ENCODE results near the gene THOC6. TPM values are rescaled to one million over a fixed set of nuclear protein-coding genes. Genes with fewer than 3 reads are reported as not detected.
"Not testable (repeated sequence)": the region's sequence is repeated elsewhere in the genome, so short reads cannot be mapped to it uniquely, and the experiment has no call there.

THOC6 gene
- total RNA-seq, 1 donor from 2014 or later, result 22.2 TPM

- no peak for DNase-seq (ENCODE audit: low read depth in 2 of 2)
These were observed 47.8 kb downstream of the THOC6 start for GRCh38 chr16:3071655-3072054.

- not testable (repeated sequence) for DNase-seq (ENCODE audit: low read depth in 2 of 2)
These were observed 48.3 kb downstream of the THOC6 start for GRCh38 chr16:3072148-3072547.

GRCh38 chr16:3072576-3073263, 48.9 kb downstream of the THOC6 start:
- DNase-seq (ENCODE audit: low read depth in 2 of 2), result not testable (repeated sequence)

GRCh38 chr16:3073448-3073847, 49.6 kb downstream of the THOC6 start:
- no peak for DNase-seq (ENCODE audit: low read depth in 2 of 2)

- no peak for DNase-seq (ENCODE audit: low read depth in 2 of 2)
These were observed 51.2 kb downstream of the THOC6 start for GRCh38 chr16:3074860-3075522.

GRCh38 chr16:3075523-3075915, 51.7 kb downstream of the THOC6 start:
- DNase-seq (ENCODE audit: low read depth in 2 of 2), result no peak

GRCh38 chr16:3075946-3076345, 52.1 kb downstream of the THOC6 start:
- DNase-seq (ENCODE audit: low read depth in 2 of 2), result not testable (repeated sequence)

- no peak for DNase-seq (ENCODE audit: low read depth in 2 of 2)
These were observed 52.7 kb downstream of the THOC6 start for GRCh38 chr16:3076577-3076976.

Other genes starting within 250 kb of the THOC6 start
- gene ELOB, start 246.8 kb upstream of the THOC6 start, total RNA-seq, result 224 and 321 TPM in 2 replicates
- gene PRSS33, start 236.5 kb upstream of the THOC6 start, total RNA-seq, result not detected in 2 replicates
- not detected in 2 replicates for gene PRSS41, start 225.6 kb upstream of the THOC6 start, total RNA-seq
- 0.89 and 1.8 TPM in 2 replicates for gene PRSS21, start 206.8 kb upstream of the THOC6 start, total RNA-seq
- gene ZG16B, start 193.7 kb upstream of the THOC6 start, total RNA-seq, result 0.13 TPM in 1 of 2 replicates, not detected in the other
- not detected in 2 replicates for gene PRSS22, start 165.9 kb upstream of the THOC6 start, total RNA-seq
- gene FLYWCH2, start 140.8 kb upstream of the THOC6 start, total RNA-seq, result 31.5 and 33.1 TPM in 2 replicates
- 19.0 and 26.6 TPM in 2 replicates for gene FLYWCH1, start 112.1 kb upstream of the THOC6 start, total RNA-seq
- not detected in 2 replicates for gene KREMEN2, start 59.8 kb upstream of the THOC6 start, total RNA-seq
- gene PAQR4, start 54.7 kb upstream of the THOC6 start, total RNA-seq, result 4.8 and 7.4 TPM in 2 replicates
- 2.5 and 3.6 TPM in 2 replicates for gene PKMYT1, start 43.6 kb upstream of the THOC6 start, total RNA-seq
- not detected in 2 replicates for gene CLDN9, start 11.1 kb upstream of the THOC6 start, total RNA-seq
- gene CLDN6, start 5.9 kb upstream of the THOC6 start, total RNA-seq, result not detected in 2 replicates
- 39.8 and 50.3 TPM in 2 replicates for gene TNFRSF12A, start 3.7 kb upstream of the THOC6 start, total RNA-seq
- 3.1 and 4.4 TPM in 2 replicates for gene HCFC1R1, start 93 bp upstream of the THOC6 start, total RNA-seq
- not detected in 2 replicates for gene BICDL2, start 12.9 kb downstream of the THOC6 start, total RNA-seq
- gene MMP25, start 22.5 kb downstream of the THOC6 start, total RNA-seq, result under 0.01 and 0.13 TPM in 2 replicates
- 52.0 and 53.5 TPM in 2 replicates for gene IL32, start 41.6 kb downstream of the THOC6 start, total RNA-seq
- gene ZSCAN10, start 75.3 kb downstream of the THOC6 start, total RNA-seq, result not detected in 2 replicates
- gene ZNF205, start 88.6 kb downstream of the THOC6 start, total RNA-seq, result 14.9 and 17.2 TPM in 2 replicates
- 2.8 and 5.4 TPM in 2 replicates for gene ZNF213, start 111.0 kb downstream of the THOC6 start, total RNA-seq
- gene OR1F1, start 164.2 kb downstream of the THOC6 start, total RNA-seq, result not detected in 2 replicates
- gene ZNF200, start 211.1 kb downstream of the THOC6 start, total RNA-seq, result 8.2 and 9.4 TPM in 2 replicates
- gene MEFV, start 232.6 kb downstream of the THOC6 start, total RNA-seq, result under 0.01 TPM in 1 of 2 replicates, not detected in the other